ENCODE data around the gene PDE3A. TPM values are rescaled to one million over a fixed set of nuclear protein-coding genes. Genes with fewer than 3 reads are reported as not detected.

Gene PDE3A
- total RNA-seq, 1 experiment from 2014 or later = 0.80 TPM

DNA sequence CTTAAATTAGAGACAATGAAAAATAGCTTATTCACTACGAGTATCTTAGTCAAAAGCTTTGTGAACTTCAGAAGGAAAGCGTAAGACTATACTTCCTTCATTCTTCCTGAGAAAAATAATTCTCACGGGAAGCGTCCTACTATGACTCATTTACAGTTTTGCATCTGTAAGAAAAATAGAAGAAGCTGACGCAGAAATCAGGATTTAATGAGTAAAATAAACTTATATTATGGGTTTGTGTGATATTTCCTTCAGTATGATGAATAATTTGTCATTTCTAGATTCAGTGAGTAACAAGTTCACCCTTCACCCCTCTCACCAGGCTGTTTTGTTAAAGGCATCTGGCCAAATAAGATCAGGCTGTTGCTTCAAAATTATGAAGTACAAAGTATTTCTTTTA, 17.8 kb upstream of the PDE3A start:
- no TSS peak for BruUV-seq (replicated peaks)
- POLR2A ChIA-PET (ENCODE audit: low non-redundant PET) = no interaction called here

DNA sequence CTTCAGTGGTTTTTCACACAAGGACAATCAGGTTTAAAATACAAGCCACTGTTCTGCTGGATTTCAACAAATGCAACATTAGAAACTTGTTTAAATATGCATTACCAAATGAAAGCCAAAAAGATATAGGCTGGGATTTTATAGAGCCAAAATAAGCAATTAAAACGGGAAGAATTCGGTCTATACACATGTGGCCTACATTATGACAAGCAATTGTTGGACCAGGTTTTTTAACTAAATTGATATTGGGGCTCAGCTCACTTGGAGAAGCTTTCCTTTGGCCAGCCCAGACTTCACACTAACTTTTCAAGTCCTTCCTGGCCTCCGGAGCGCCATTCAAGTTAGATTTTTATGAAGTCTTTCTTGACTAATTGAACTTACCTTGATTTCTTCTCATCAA, 16.9 kb upstream of the PDE3A start:
- intact Hi-C loops (cut with micrococcal nuclease; ENCODE audit: unreplicated experiment) = no loop called here
- BruUV-seq (replicated peaks) = no TSS peak
- CTCF ChIA-PET = no interaction called here
- Histone ChIP-seq H3K4me3 (ENCODE audit: low read depth, low read length, poor library complexity, severe bottlenecking) (no peak overlapping the region), H3K4me1 (ENCODE audit: insufficient read depth, low read length, poor library complexity, severe bottlenecking) (peaks cover 4% of the 10 kb centered on the region), H3K9me3 (ENCODE audit: low read depth, low read length, poor library complexity, severe bottlenecking) (no peaks in the 10 kb centered on the region), H3K36me3 (ENCODE audit: insufficient read depth, low read length, poor library complexity, severe bottlenecking) (no peaks in the 10 kb centered on the region), H3K27ac (ENCODE audit: low read depth, low read length, poor library complexity, severe bottlenecking) (no peak overlapping the region), H3K27me3 (replicated peaks; ENCODE audit: insufficient read depth, low read depth, low read length, poor library complexity) (no peaks in the 10 kb centered on the region)
- POLR2A ChIA-PET (ENCODE audit: low non-redundant PET) = no interaction called here
- TF ChIP-seq EZH2 (IDR thresholded peaks at IDR 0.05; ENCODE audit: borderline replicate concordance, low read depth, low read length, poor library complexity, severe bottlenecking) = no peak
- TF ChIP-seq CTCF (conservative IDR thresholded peaks at IDR 0.05; ENCODE audit: low read depth, low read length) = no peak
- DNase-seq (ENCODE audit: low spot score) = no peak

More for the DNA sequence above, 17.8 kb upstream of the PDE3A start:
- TF ChIP-seq EZH2 (IDR thresholded peaks at IDR 0.05; ENCODE audit: borderline replicate concordance, low read depth, low read length, poor library complexity, severe bottlenecking) = no peak
- no peak for TF ChIP-seq CTCF (conservative IDR thresholded peaks at IDR 0.05; ENCODE audit: low read depth, low read length)
- intact Hi-C loops (cut with micrococcal nuclease; ENCODE audit: unreplicated experiment) = no loop called here
- CTCF ChIA-PET = no interaction called here
- peaks cover 4% of the 10 kb centered on the region for H3K4me1 ChIP-seq (ENCODE audit: insufficient read depth, low read length, poor library complexity, severe bottlenecking)
- no peaks in the 10 kb centered on the region for H3K9me3 ChIP-seq (ENCODE audit: low read depth, low read length, poor library complexity, severe bottlenecking)
- H3K4me3 ChIP-seq (ENCODE audit: low read depth, low read length, poor library complexity, severe bottlenecking) = no peak overlapping the region
- no peaks in the 10 kb centered on the region for H3K36me3 ChIP-seq (ENCODE audit: insufficient read depth, low read length, poor library complexity, severe bottlenecking)
- H3K27ac ChIP-seq (ENCODE audit: low read depth, low read length, poor library complexity, severe bottlenecking) = no peak overlapping the region
- peak; percentile 32 for DNase-seq (ENCODE audit: low spot score)
- no peaks in the 10 kb centered on the region for H3K27me3 ChIP-seq (replicated peaks; ENCODE audit: insufficient read depth, low read depth, low read length, poor library complexity)

DNA sequence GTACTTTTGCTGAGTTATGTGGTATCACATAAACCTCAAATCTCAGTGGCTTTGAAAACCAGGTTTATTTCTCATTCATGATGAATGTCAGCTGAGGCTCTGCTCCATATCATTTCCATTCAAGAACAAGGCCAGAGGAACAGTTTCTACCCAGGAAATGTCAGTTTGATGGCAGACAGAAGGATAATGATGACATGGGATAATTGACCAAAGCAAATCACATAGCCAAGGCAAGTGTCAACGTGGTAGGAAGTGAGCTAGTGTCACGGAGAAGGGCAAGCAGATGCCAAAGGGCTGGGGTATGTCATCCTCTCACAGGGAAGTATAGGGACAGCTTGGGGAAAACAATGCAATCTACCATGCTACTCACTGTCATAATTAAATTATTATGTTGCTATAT, 12.3 kb upstream of the PDE3A start:
- intact Hi-C loops (cut with micrococcal nuclease; ENCODE audit: unreplicated experiment) = no loop called here
- CTCF ChIA-PET = no interaction called here

More for the DNA sequence above, 12.3 kb upstream of the PDE3A start:
- POLR2A ChIA-PET (ENCODE audit: low non-redundant PET) = no interaction called here
- TF ChIP-seq EZH2 (IDR thresholded peaks at IDR 0.05; ENCODE audit: borderline replicate concordance, low read depth, low read length, poor library complexity, severe bottlenecking) (no peak), CTCF (conservative IDR thresholded peaks at IDR 0.05; ENCODE audit: low read depth, low read length) (no peak)
- BruUV-seq (replicated peaks) = no TSS peak
- Histone ChIP-seq H3K27ac (ENCODE audit: low read depth, low read length, poor library complexity, severe bottlenecking) (no peak overlapping the region), H3K27me3 (replicated peaks; ENCODE audit: insufficient read depth, low read depth, low read length, poor library complexity) (no peaks in the 10 kb centered on the region), H3K4me3 (ENCODE audit: low read depth, low read length, poor library complexity, severe bottlenecking) (no peak overlapping the region), H3K4me1 (ENCODE audit: insufficient read depth, low read length, poor library complexity, severe bottlenecking) (no peaks in the 10 kb centered on the region), H3K9me3 (ENCODE audit: low read depth, low read length, poor library complexity, severe bottlenecking) (no peaks in the 10 kb centered on the region), H3K36me3 (ENCODE audit: insufficient read depth, low read length, poor library complexity, severe bottlenecking) (no peaks in the 10 kb centered on the region)
- DNase-seq (ENCODE audit: low spot score) = no peak
